ENCODE measurements around the gene ADGRL3. TPM values are rescaled to one million over a fixed set of nuclear protein-coding genes. Genes with fewer than 3 reads are reported as not detected.

Gene ADGRL3
- total RNA-seq, 1 experiment from 2014 or later = not detected

DNA sequence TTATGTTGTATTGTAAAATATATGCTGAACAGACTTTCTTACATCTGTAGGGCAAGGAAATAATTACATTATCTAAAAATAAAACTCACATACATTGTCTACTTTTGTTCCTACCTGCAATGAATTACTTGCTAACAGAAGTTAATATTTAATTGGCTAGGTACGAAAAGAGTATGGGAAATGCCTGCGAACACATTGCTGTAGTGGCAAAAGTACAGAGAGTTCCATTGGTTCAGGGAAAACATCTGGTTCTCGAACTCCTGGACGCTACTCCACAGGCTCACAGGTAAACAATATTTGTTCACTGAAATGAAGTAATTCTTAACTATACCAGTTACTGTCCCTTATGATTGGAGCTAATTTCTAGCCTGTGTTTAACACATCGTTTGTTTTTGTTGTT lies 837.4 kb downstream of the ADGRL3 start:
- Histone ChIP-seq H3K9me2 (replicated peaks; ENCODE audit: insufficient read depth, low read length) (no peaks in the 10 kb centered on the region), H3K27me3 (ENCODE audit: low read length) (no peaks in the 10 kb centered on the region), H3K36me3 (ENCODE audit: insufficient read depth, low read length) (no peaks in the 10 kb centered on the region), H3K4me3 (ENCODE audit: low read length) (no peak overlapping the region), H4K20me1 (ENCODE audit: insufficient read depth, low read depth, low read length) (no peaks in the 10 kb centered on the region), H3K27ac (ENCODE audit: low read length) (no peak overlapping the region), H2AFZ (ENCODE audit: low read length) (no peak overlapping the region), H3K4me2 (ENCODE audit: low read depth, low read length, poor library complexity, severe bottlenecking) (no peak overlapping the region), H3K9me3 (ENCODE audit: low read length) (peaks cover 22% of the 10 kb centered on the region), H3K9ac (ENCODE audit: low read length) (no peak overlapping the region), H3K79me2 (ENCODE audit: low read length) (no peaks in the 10 kb centered on the region), H3K4me1 (ENCODE audit: low read length) (no peaks in the 10 kb centered on the region)
- DNase-seq = no peak

DNA sequence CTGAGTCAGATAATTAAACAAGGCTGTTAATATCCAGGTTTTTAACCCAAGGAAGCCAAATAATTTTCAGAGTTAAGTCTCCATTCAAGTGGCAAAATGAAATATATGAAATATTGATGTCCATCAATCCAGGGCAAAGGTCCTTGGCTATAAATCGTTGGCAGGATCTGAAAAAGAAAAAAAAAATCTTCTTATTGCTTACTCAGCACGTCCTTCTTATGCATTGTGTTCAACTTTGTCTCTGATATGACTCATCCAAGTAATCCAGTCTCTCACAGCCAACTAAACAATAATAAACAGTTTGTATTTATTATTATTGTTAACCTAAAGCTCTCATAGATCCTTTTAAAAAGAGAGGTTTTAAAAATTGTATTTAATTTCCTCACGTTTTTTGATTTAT lies 851.2 kb downstream of the ADGRL3 start:
- H4K20me1 ChIP-seq (ENCODE audit: insufficient read depth, low read depth, low read length) = no peaks in the 10 kb centered on the region
- no peaks in the 10 kb centered on the region for H3K79me2 ChIP-seq (ENCODE audit: low read length)
- no peaks in the 10 kb centered on the region for H3K4me1 ChIP-seq (ENCODE audit: low read length)
- H3K9me2 ChIP-seq (replicated peaks; ENCODE audit: insufficient read depth, low read length) = no peaks in the 10 kb centered on the region
- no peak for DNase-seq
- H3K4me2 ChIP-seq (ENCODE audit: low read depth, low read length, poor library complexity, severe bottlenecking) = no peak overlapping the region
- H3K27ac ChIP-seq (ENCODE audit: low read length) = no peak overlapping the region
- H3K4me3 ChIP-seq (ENCODE audit: low read length) = no peak overlapping the region
- H3K9me3 ChIP-seq (ENCODE audit: low read length) = peaks cover 27% of the 10 kb centered on the region
- no peak overlapping the region for H2AFZ ChIP-seq (ENCODE audit: low read length)
- no peaks in the 10 kb centered on the region for H3K27me3 ChIP-seq (ENCODE audit: low read length)
- H3K9ac ChIP-seq (ENCODE audit: low read length) = no peak overlapping the region
- H3K36me3 ChIP-seq (ENCODE audit: insufficient read depth, low read length) = no peaks in the 10 kb centered on the region

DNA sequence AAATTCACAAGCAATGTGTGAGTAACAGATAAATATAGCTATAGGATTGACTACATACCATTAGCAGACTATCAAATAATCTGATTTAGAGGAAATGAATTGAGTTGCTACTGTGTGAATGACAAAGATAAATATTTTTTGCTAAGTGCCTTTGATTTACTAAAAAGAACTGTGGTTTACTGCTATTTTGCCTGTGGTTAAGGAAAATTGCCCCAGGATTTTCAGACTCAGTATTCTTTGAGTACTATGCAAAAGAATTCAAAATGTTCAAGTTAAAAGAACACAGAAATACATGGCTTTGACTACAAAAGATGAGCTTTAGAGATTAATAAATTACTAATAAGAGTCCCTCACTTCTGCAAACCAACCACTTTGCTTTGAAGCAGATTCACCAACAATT lies 853.8 kb downstream of the ADGRL3 start:
- Histone ChIP-seq H3K4me2 (ENCODE audit: low read depth, low read length, poor library complexity, severe bottlenecking) (no peak overlapping the region), H3K9me3 (ENCODE audit: low read length) (peaks cover 31% of the 10 kb centered on the region)
- no peak for DNase-seq

GRCh38 chr4:62057031-62057430 lies 856.9 kb downstream of the ADGRL3 start:
- DNase-seq = no peak
- H4K20me1 ChIP-seq (ENCODE audit: insufficient read depth, low read depth, low read length) = no peaks in the 10 kb centered on the region
- H3K79me2 ChIP-seq (ENCODE audit: low read length) = no peaks in the 10 kb centered on the region
- no peaks in the 10 kb centered on the region for H3K4me1 ChIP-seq (ENCODE audit: low read length)
- H3K4me2 ChIP-seq (ENCODE audit: low read depth, low read length, poor library complexity, severe bottlenecking) = no peak overlapping the region
- no peaks in the 10 kb centered on the region for H3K27me3 ChIP-seq (ENCODE audit: low read length)
- H3K9ac ChIP-seq (ENCODE audit: low read length) = no peak overlapping the region
- H3K9me2 ChIP-seq (replicated peaks; ENCODE audit: insufficient read depth, low read length) = no peaks in the 10 kb centered on the region
- no peak overlapping the region for H3K4me3 ChIP-seq (ENCODE audit: low read length)
- H3K9me3 ChIP-seq (ENCODE audit: low read length) = peaks cover 28% of the 10 kb centered on the region
- no peaks in the 10 kb centered on the region for H3K36me3 ChIP-seq (ENCODE audit: insufficient read depth, low read length)
- H2AFZ ChIP-seq (ENCODE audit: low read length) = no peak overlapping the region
- no peak overlapping the region for H3K27ac ChIP-seq (ENCODE audit: low read length)

More for the DNA sequence above, 853.8 kb downstream of the ADGRL3 start:
- Histone ChIP-seq H3K4me3 (ENCODE audit: low read length) (no peak overlapping the region), H3K79me2 (ENCODE audit: low read length) (no peaks in the 10 kb centered on the region), H2AFZ (ENCODE audit: low read length) (no peak overlapping the region), H3K9ac (ENCODE audit: low read length) (no peak overlapping the region), H3K9me2 (replicated peaks; ENCODE audit: insufficient read depth, low read length) (no peaks in the 10 kb centered on the region), H4K20me1 (ENCODE audit: insufficient read depth, low read depth, low read length) (no peaks in the 10 kb centered on the region), H3K27me3 (ENCODE audit: low read length) (no peaks in the 10 kb centered on the region), H3K27ac (ENCODE audit: low read length) (no peak overlapping the region), H3K4me1 (ENCODE audit: low read length) (no peaks in the 10 kb centered on the region), H3K36me3 (ENCODE audit: insufficient read depth, low read length) (no peaks in the 10 kb centered on the region)

DNA sequence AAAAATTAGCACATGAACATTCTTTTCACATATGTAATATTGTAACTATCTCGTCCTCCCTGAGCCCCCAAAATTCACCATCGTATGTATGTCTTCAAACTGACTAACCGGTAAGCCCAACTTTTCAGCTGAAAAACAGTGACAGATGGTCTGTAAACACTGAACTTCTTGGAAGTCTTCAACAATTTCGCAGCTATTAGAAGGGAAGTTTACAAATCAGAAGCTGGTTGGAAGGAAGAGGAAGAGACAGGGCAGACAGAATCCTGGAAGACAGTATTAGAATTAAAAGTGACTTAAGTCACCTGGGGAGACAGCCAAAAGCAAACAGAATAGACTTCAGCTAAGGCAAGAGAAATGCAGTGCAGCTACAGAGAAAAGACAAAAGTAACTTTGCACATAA lies 858.4 kb downstream of the ADGRL3 start:
- H4K20me1 ChIP-seq (ENCODE audit: insufficient read depth, low read depth, low read length) = no peaks in the 10 kb centered on the region
- H3K36me3 ChIP-seq (ENCODE audit: insufficient read depth, low read length) = no peaks in the 10 kb centered on the region
- no peaks in the 10 kb centered on the region for H3K9me2 ChIP-seq (replicated peaks; ENCODE audit: insufficient read depth, low read length)

GRCh38 chr4:62070291-62070852 lies 870.2 kb downstream of the ADGRL3 start:
- no peaks in the 10 kb centered on the region for H3K79me2 ChIP-seq (ENCODE audit: low read length)
- H2AFZ ChIP-seq (ENCODE audit: low read length) = no peak overlapping the region
- no peak overlapping the region for H3K4me2 ChIP-seq (ENCODE audit: low read depth, low read length, poor library complexity, severe bottlenecking)
- no peaks in the 10 kb centered on the region for H3K27me3 ChIP-seq (ENCODE audit: low read length)
- H3K36me3 ChIP-seq (ENCODE audit: insufficient read depth, low read length) = no peaks in the 10 kb centered on the region
- DNase-seq = no peak
- no peak overlapping the region for H3K9ac ChIP-seq (ENCODE audit: low read length)
- peaks cover 32% of the 10 kb centered on the region for H3K9me3 ChIP-seq (ENCODE audit: low read length)
- H3K9me2 ChIP-seq (replicated peaks; ENCODE audit: insufficient read depth, low read length) = no peaks in the 10 kb centered on the region
- H3K4me1 ChIP-seq (ENCODE audit: low read length) = no peaks in the 10 kb centered on the region
- no peak overlapping the region for H3K27ac ChIP-seq (ENCODE audit: low read length)
- no peaks in the 10 kb centered on the region for H4K20me1 ChIP-seq (ENCODE audit: insufficient read depth, low read depth, low read length)
- no peak overlapping the region for H3K4me3 ChIP-seq (ENCODE audit: low read length)

More for the DNA sequence above, 858.4 kb downstream of the ADGRL3 start:
- H3K79me2 ChIP-seq (ENCODE audit: low read length) = no peaks in the 10 kb centered on the region
- H3K9me3 ChIP-seq (ENCODE audit: low read length) = peaks cover 31% of the 10 kb centered on the region
- H3K27me3 ChIP-seq (ENCODE audit: low read length) = no peaks in the 10 kb centered on the region
- H2AFZ ChIP-seq (ENCODE audit: low read length) = no peak overlapping the region
- no peak for DNase-seq
- H3K27ac ChIP-seq (ENCODE audit: low read length) = no peak overlapping the region
- no peak overlapping the region for H3K4me3 ChIP-seq (ENCODE audit: low read length)
- H3K4me1 ChIP-seq (ENCODE audit: low read length) = no peaks in the 10 kb centered on the region
- H3K4me2 ChIP-seq (ENCODE audit: low read depth, low read length, poor library complexity, severe bottlenecking) = no peak overlapping the region
- H3K9ac ChIP-seq (ENCODE audit: low read length) = no peak overlapping the region

DNA sequence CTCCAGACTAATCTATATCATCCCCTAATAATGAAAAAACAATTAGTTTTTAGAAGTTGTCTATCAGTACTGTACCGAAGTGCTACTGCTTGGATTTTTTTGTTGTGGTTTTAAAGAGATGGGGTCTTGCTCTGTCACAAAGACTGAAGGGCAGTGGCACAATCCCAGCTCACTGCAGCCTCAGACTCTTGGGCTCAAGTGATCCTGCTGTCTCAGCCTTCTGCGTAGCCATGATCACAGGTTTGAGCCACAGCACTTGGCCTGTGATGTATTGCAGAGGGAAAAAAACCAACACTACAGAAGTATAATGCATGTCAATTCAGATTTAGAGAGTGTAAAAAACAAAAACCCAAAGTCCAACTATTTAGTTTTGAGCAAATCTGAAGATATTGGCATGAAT lies 875.0 kb downstream of the ADGRL3 start:
- no peak overlapping the region for H3K27ac ChIP-seq (ENCODE audit: low read length)
- H3K4me3 ChIP-seq (ENCODE audit: low read length) = no peak overlapping the region
- H3K79me2 ChIP-seq (ENCODE audit: low read length) = no peaks in the 10 kb centered on the region
- H3K9me2 ChIP-seq (replicated peaks; ENCODE audit: insufficient read depth, low read length) = no peaks in the 10 kb centered on the region
- H3K9me3 ChIP-seq (ENCODE audit: low read length) = peaks cover 27% of the 10 kb centered on the region
- no peaks in the 10 kb centered on the region for H3K36me3 ChIP-seq (ENCODE audit: insufficient read depth, low read length)
- H2AFZ ChIP-seq (ENCODE audit: low read length) = no peak overlapping the region
- no peaks in the 10 kb centered on the region for H4K20me1 ChIP-seq (ENCODE audit: insufficient read depth, low read depth, low read length)
- H3K27me3 ChIP-seq (ENCODE audit: low read length) = no peaks in the 10 kb centered on the region
- no peak overlapping the region for H3K4me2 ChIP-seq (ENCODE audit: low read depth, low read length, poor library complexity, severe bottlenecking)
- no peak overlapping the region for H3K9ac ChIP-seq (ENCODE audit: low read length)
- no peak for DNase-seq
- no peaks in the 10 kb centered on the region for H3K4me1 ChIP-seq (ENCODE audit: low read length)

DNA sequence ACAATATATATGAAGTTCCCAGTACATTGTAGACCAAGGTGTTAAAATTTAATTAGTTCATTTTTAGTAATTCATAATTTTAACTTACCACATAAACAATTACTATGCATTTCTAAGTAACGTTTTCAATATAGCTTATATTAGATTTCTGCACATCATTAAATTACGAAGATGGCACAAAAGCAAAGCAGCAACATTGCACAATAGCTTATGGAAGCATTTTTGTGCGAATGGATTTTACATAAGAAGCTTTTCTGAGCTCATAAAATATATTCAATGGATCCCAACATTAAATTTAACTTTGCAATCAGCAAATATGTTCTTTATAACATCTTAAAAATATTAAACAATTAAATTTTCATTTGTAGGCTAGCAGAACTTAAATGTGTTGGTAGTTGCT lies 875.4 kb downstream of the ADGRL3 start:
- H3K36me3 ChIP-seq (ENCODE audit: insufficient read depth, low read length) = no peaks in the 10 kb centered on the region
- DNase-seq = no peak
- H3K4me1 ChIP-seq (ENCODE audit: low read length) = no peaks in the 10 kb centered on the region
- H3K9ac ChIP-seq (ENCODE audit: low read length) = no peak overlapping the region
- H3K9me3 ChIP-seq (ENCODE audit: low read length) = peaks cover 25% of the 10 kb centered on the region
- no peaks in the 10 kb centered on the region for H3K9me2 ChIP-seq (replicated peaks; ENCODE audit: insufficient read depth, low read length)
- H3K79me2 ChIP-seq (ENCODE audit: low read length) = no peaks in the 10 kb centered on the region
- H2AFZ ChIP-seq (ENCODE audit: low read length) = no peak overlapping the region
- H4K20me1 ChIP-seq (ENCODE audit: insufficient read depth, low read depth, low read length) = no peaks in the 10 kb centered on the region
- H3K27me3 ChIP-seq (ENCODE audit: low read length) = no peaks in the 10 kb centered on the region
- no peak overlapping the region for H3K27ac ChIP-seq (ENCODE audit: low read length)
- H3K4me2 ChIP-seq (ENCODE audit: low read depth, low read length, poor library complexity, severe bottlenecking) = no peak overlapping the region
- no peak overlapping the region for H3K4me3 ChIP-seq (ENCODE audit: low read length)

DNA sequence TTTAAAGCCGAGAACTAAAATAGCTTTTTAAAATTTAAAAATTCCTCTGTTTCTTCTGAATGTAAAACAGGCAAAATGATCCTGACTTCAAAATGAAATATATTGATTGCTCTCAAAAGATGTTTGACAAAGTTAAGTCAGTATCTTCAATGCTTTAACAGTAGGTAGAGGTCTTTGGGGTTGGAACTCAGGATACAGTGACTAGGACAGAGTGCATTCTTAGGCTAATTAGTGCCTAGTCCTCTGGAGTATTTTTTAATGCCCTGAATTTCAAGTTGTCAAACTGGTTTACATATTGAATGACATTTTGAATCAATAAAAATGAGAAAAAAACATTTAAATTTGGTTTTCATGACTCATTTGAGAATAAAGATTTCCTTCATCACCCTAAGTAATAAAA lies 877.3 kb downstream of the ADGRL3 start:
- no peaks in the 10 kb centered on the region for H3K4me1 ChIP-seq (ENCODE audit: low read length)
- no peak overlapping the region for H2AFZ ChIP-seq (ENCODE audit: low read length)
- no peak overlapping the region for H3K9ac ChIP-seq (ENCODE audit: low read length)
- no peaks in the 10 kb centered on the region for H3K27me3 ChIP-seq (ENCODE audit: low read length)
- no peaks in the 10 kb centered on the region for H3K9me2 ChIP-seq (replicated peaks; ENCODE audit: insufficient read depth, low read length)
- H3K4me3 ChIP-seq (ENCODE audit: low read length) = no peak overlapping the region
- H3K9me3 ChIP-seq (ENCODE audit: low read length) = peaks cover 26% of the 10 kb centered on the region; the same call in 1 of the 2 replicates
- H3K36me3 ChIP-seq (ENCODE audit: insufficient read depth, low read length) = no peaks in the 10 kb centered on the region
- no peaks in the 10 kb centered on the region for H4K20me1 ChIP-seq (ENCODE audit: insufficient read depth, low read depth, low read length)
- H3K4me2 ChIP-seq (ENCODE audit: low read depth, low read length, poor library complexity, severe bottlenecking) = no peak overlapping the region
- no peak for DNase-seq
- H3K79me2 ChIP-seq (ENCODE audit: low read length) = no peaks in the 10 kb centered on the region
- H3K27ac ChIP-seq (ENCODE audit: low read length) = no peak overlapping the region
